Activated naive CD4-positive, alpha-beta T cell treated with Interleukin-2 at 50 U/mL for 16 hours (primary cell): ENCODE data around the gene PAF1.

ENCODE experiments used
- DNase-seq: peaks from one replicate; pipeline ENCODE4 v3.0.0-alpha.2; 2020

Gene PAF1

GRCh38 chr19:39390751-39391437 lies at the start of gene PAF1, which contains the start of gene MED29:
TSS of gene PAF1 (minus strand) at chr19:39391106. CDS start at chr19:39390864, 242 bp downstream.
TSS of gene MED29 (plus strand) at chr19:39391378. CDS start at chr19:39391423, 45 bp downstream.
- DNase-seq: peak; percentile 97

GRCh38 chr19:39438270-39438934 lies 47.5 kb upstream of the PAF1 start:
- DNase-seq: no peak

GRCh38 chr19:39436350-39436716 lies 45.4 kb upstream of the PAF1 start:
- DNase-seq: no peak

GRCh38 chr19:39435499-39436349 lies 44.8 kb upstream of the PAF1 start, which contains the start of gene RPS16:
TSS of gene RPS16 (minus strand) at chr19:39435949. CDS start at chr19:39435895, 54 bp downstream.
- DNase-seq: peak; percentile 100

- DNase-seq: no peak
These were observed 43.5 kb upstream of the PAF1 start for GRCh38 chr19:39434123-39435076.

GRCh38 chr19:39433480-39434079 lies 42.7 kb upstream of the PAF1 start:
- DNase-seq: no peak

- DNase-seq: no peak
These were observed 41.7 kb upstream of the PAF1 start for GRCh38 chr19:39432677-39433025.

GRCh38 chr19:39430675-39431593 lies 40.0 kb upstream of the PAF1 start:
- DNase-seq: peak; percentile 83

- no peak for DNase-seq
These were observed 37.6 kb upstream of the PAF1 start for GRCh38 chr19:39428283-39429112.

- no peak for DNase-seq
These were observed 36.8 kb upstream of the PAF1 start for GRCh38 chr19:39427707-39428106.

GRCh38 chr19:39426170-39426569 lies 35.3 kb upstream of the PAF1 start:
- DNase-seq: no peak

GRCh38 chr19:39425744-39426143 lies 34.8 kb upstream of the PAF1 start:
- DNase-seq: no peak

- no peak for DNase-seq
These were observed 34.0 kb upstream of the PAF1 start for GRCh38 chr19:39424934-39425333.

- DNase-seq: no peak
These were observed 32.6 kb upstream of the PAF1 start for GRCh38 chr19:39423258-39424086.

- DNase-seq: no peak
These were observed 31.1 kb upstream of the PAF1 start for GRCh38 chr19:39422020-39422419.

- no peak for DNase-seq
These were observed 29.9 kb upstream of the PAF1 start for GRCh38 chr19:39420769-39421168.

GRCh38 chr19:39419003-39419402 lies 28.1 kb upstream of the PAF1 start:
- DNase-seq: no peak

- DNase-seq: no peak
These were observed 26.7 kb upstream of the PAF1 start for GRCh38 chr19:39417463-39418181.
